Cortex of kidney (tissue), 1 donor: Measurements from ENCODE around the gene ELF2.
A peak's percentile ranks its signal among the peaks of the same experiment; 100 is the strongest.
"Not testable (repeated sequence)": the region's sequence is repeated elsewhere in the genome, so short reads cannot be mapped to it uniquely, and the experiment has no call there.

Experiments used
- DNase-seq: peaks from one replicate; lab custom pipeline; 2025; lab: John Stamatoyannopoulos, UW

Gene ELF2

GRCh38 chr4:139188648-139189416, 11.8 kb upstream of the ELF2 start:
- DNase-seq, result no peak

- no peak for DNase-seq
These were observed 7.1 kb upstream of the ELF2 start for GRCh38 chr4:139184129-139184528.

DNA sequence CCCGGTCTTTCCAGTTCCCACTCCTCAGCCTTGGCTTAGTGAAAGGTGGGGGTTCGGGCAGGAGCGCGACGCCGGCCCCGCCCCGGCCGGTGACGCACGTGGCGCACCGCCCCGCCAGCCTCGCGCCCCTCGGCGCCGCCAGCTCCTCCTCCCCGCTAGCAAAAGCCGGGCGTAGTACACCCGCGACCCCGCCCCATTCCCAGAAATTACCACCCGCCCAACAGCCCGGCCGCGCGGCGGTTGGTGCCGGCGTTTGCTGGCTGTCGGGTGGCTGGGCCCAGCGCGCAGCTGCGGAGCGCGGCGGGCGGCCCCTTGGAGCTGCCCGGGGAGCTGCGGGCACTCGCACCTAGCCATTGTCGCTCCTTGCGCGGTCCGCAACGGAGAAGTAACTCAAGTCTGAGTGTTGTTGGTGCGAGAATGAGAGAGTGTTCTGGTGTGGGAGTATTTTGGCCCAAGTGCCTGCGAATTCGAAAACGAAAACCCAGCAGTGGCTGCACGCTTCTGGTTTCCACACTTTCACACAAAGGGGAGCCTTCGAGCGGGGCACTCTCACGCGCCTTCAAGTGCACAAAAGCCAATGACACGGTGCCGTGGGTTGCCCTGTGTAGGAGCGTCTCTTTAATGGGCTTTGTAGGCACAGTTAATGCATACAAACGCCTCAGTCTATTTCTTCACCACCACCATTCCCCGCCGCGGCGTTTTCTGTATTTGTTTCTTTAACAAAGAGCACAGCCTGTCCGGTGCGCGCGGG, 1.0 kb upstream of the ELF2 start:
- peak; percentile 96 for DNase-seq

GRCh38 chr4:139176302-139177048, 543 bp downstream of the ELF2 start:
- peak; percentile 33 for DNase-seq

- no peak for DNase-seq
These were observed 1.2 kb downstream of the ELF2 start for GRCh38 chr4:139175646-139176301.

DNA sequence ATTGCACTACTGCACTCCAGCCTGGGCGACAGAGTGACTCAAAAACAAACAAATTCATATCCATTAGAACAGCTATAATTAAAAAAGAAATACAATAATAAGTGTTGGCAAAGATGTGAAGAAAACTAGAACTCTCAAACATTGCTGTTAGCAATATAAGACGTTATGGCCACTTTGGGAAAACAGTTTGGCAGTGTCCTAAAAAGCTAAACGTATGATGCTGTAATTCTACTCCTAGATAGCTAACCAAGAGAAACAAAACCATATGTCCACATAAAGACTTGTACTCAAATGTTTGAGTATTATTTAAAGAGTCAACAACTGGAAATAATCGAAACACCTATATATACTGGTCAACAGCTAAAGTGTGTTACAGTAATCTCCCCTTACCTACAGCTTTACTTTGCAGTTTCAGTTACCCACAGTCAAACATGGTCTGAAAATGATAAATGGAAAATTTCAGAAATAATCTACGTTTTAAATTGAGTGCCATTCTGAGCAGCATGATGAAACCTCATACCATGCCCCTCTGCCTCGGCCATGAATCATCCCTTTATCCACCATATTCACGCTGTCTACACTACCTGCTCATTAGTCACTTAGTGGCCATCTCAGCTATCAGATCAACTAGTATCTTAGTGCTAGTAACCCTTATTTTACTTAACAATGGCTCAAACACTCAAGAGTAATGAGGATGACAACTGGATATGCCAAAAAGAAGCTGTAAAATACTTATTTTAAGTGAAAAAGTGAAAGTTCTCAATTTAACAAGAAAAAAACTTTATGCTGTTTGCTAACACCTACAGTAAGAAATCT, 4.9 kb downstream of the ELF2 start:
- DNase-seq, result no peak

DNA sequence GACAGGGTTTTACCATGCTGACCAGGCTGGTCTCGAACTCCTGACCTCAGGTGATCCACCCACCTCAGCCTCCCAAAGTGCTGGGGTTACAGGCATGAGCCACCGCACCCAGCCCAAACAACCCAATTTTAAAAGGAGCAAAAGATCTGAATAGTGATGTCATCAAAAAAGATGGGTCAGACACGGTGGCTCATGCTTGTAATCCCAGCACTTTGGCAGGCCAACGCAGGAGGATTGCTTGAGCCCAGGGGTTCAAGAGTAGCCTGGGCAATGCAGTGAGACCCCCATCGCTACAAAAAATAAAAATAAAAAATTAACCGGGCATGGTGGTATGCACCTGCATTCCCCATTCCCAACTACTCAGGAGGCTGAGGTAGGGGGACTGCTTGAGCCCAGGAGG, 6.1 kb downstream of the ELF2 start:
- DNase-seq, result no peak

GRCh38 chr4:139167774-139168444, 9.1 kb downstream of the ELF2 start:
- DNase-seq, result no peak

- no peak for DNase-seq
These were observed 12.3 kb downstream of the ELF2 start for GRCh38 chr4:139164731-139165130.

DNA sequence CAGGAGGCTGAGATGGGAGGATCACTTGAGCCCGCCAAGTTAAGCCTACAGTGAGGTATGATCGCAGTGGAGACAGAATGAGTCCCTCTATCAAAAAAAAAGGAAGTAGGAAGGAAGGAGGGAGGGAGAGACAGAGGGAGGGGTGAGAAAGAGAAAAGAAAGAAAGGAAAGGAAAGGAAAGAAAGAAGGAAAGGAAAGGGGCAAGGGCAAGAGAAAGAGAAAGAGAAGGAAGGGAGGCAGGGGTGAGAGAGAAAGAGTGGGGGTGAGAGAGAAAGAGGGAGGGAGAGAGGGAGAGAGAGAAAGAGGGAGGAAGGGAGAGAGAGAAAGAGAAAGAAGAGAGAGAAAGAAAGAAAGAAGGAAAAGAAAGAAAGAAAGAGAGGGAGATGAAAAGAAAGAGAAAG, 13.2 kb downstream of the ELF2 start:
- DNase-seq, result no peak

DNA sequence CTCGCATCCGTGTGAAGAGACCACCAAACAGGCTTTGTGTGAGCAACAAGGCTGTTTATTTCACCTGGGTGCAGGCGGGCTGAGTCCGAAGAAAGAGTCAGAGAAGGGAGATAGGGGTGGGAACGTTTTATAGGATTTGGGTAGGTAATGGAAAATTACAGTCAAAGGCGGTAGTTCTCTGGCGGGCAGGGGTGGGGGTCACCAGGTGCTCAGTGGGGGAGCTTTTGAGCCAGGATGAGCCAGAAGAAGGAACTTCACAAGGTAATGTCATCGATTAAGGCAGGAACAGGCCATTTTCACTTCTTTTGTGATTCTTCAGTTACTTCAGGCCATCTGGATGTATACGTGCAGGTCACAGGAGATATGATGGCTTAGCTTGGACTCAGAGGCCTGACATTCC, 19.0 kb downstream of the ELF2 start:
- DNase-seq, result not testable (repeated sequence)

- no peak for DNase-seq
These were observed 22.0 kb downstream of the ELF2 start for GRCh38 chr4:139154952-139155557.

DNA sequence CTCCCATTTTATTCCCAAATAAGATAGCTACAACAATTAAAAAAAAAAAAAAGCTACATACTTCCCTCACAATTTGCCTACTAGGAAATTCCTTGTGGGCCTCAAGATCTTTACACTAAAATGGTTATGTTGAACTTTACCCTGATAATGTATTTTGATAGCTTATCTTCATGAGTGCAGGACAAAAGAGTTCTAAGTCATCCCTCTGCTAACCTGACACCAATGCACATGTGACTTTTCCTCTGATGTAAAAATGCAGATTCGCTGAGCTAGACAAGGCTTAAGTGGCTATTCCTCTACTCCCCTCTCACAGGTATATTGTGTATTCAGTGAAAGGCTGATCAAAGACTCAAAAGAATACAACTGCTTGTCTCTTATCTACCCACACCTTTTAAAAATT, 22.5 kb downstream of the ELF2 start:
- no peak for DNase-seq

DNA sequence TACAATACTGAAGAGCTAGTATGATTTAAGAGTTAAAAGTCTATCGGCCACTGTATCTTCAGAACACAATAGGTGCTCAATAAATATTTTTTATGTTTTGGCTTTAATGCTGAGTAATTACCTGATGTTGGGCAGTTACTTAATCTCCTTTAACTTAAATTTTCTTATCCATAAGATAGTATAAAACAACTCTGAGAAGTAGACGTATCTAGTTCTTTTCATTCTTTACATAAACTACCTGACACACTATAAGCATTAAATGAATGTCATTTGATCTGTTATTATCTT, 22.9 kb downstream of the ELF2 start:
- DNase-seq, result no peak

- DNase-seq, result no peak
These were observed 23.4 kb downstream of the ELF2 start for GRCh38 chr4:139153411-139154133.

DNA sequence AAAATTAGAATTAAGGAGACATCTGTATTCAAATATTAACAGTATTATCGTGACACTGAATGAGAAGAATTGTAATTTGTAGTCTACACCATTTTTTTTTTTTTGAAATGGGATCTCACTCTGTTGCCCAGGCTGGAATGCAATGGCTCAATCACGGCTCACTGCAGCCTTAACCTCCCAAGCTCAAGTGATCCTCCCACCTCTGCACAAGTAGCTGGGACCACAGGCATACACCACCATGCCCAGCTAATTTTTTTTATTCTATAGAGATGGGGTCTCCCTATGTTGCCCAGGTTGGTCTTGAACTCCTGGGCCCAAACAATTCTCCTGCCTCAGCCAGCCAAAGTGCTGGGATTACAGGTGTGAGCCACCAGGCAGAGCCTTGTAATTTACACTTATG, 24.8 kb downstream of the ELF2 start:
- no peak for DNase-seq

DNA sequence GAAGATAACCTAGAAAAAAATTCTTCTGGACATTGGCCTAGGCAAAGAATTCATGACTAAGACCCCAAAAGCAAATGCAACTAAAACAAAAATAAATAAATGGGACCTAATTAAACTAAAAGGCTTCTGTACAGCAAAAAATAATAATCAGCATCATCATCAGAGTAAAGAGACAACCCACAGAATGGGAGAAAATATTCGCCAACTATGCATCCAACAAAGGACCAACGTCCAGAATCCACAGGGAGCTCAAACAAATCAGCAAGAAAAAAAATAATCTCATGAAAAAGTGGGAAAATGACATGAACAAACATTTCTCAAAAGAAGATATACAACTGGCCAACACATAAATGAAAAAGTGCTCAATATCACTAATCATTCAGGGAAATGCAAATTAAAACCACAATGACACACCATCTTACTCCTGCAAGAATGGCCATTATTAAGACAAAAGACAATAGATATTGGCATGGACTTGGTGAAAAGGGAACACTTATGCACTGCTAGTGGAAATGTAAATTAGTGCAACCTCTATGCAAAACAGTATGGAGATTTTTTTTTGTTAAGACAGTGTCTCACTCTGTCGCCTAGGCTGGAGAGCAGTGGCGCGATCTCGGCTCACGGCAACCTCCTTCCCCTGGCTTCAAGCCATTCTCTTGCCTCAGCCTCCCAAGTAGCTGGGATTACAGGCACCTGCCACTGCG, 29.9 kb downstream of the ELF2 start:
- DNase-seq, result no peak

- DNase-seq, result no peak
These were observed 31.5 kb downstream of the ELF2 start for GRCh38 chr4:139145552-139145932.

GRCh38 chr4:139144911-139145551, 32.0 kb downstream of the ELF2 start:
- DNase-seq, result no peak
